HG02763 (cell line): Measurements from ENCODE around the gene SRP14.
A peak's percentile ranks its signal among the peaks of the same experiment; 100 is the strongest.
"Not testable (repeated sequence)": the region's sequence is repeated elsewhere in the genome, so short reads cannot be mapped to it uniquely, and the experiment has no call there.

Experiments used
- ATAC-seq: cut with Tn5 transposase; IDR thresholded peaks from one replicate; pipeline ENCODE4 v1.9.1; 2021; ENCODE audit warnings: mild to moderate bottlenecking, moderate library complexity; ENCODE audit not compliant: unreplicated experiment

The SRP14 gene, protein sequence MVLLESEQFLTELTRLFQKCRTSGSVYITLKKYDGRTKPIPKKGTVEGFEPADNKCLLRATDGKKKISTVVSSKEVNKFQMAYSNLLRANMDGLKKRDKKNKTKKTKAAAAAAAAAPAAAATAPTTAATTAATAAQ

DNA sequence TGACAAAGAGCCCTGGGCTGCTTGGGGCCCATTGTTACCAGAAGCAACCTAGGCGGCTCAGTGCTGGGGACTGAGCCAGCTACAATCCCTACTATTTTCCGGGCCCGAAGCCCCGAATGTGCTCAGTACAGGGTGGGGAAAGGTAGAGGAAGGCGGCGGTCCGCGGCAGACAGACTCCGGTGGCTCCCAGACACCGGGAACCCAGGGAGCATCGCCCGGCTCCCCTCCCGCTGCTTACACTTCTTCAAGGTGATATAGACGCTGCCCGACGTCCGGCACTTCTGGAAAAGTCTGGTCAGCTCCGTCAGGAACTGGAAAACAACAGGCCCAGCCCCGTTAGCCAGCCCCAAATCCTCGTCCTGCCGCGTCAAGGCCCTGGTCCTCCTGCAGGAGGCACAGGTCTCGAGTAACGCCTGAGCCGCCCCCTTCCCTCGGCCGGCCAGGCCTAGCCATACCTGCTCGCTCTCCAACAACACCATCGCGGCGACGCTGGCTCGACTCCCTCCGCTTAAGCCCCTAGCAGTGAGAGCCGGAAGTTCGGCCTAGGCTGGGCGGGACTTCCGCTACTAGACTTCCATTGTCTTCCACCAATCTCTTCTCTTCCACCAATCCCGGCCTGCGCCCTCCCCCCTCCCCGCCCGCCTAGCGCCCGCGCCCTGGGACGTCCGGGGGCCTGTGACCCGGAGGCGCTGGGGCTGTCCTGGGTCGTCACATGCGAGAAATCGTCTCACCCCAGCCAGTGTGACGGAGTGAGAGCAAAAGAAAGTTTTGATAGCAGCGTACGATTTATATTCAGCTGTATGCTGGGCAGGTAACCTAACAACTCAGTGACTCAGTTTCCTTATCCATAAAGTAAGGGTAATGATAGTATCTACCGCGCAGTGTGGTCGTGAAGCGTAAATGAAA, at the start of gene SRP14:
TSS of gene SRP14 (minus strand) at position 544 of the 906 bp plus-strand sequence. CDS start at position 479, 65 bp downstream.
- peak; percentile 90 for ATAC-seq

DNA sequence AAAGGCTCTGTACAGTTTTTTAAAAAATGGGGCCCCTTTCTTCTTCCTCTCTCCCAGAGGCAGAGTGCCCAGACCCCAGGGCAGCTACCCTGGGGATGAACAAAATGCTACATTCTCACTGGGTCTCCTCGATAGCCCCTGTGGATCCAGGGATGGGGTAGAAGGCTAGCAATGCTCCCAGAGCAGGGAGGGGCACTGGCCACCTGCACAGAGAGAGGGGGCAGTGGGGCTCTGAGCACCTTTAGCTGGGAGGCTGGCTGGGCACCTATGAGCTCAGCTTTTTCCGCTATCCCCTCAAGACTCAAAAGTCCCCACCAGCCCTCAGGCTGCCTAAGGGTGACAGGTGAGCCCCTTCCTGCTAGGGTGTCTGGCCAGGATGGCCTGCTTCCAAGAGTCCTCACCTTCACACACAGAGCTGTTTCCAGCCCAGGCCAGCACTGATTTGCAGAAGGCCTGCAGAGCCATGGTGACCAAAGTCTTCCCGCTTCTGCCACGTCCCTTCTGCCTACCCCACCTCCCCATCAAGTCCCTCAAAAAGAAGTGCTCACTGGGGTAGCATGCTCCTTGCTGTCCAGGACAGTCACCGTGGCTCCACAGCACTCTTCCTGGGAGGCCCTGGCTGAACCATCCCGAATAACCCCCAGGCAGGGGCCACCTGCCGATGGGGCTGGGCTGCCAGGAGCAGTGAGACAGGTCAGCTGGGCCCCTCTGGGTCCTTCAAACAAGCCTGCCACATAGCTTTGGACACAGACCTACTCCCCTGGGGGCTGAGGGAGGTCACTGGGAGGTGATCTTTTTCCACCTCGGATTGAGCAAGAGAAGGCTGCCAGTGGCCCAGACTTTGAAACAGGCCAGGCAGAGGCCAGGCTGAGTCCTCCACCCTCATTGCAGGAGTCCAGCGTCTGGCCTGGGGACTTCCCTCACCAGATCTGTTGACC, 49.3 kb upstream of the SRP14 start:
- ATAC-seq, result no peak

DNA sequence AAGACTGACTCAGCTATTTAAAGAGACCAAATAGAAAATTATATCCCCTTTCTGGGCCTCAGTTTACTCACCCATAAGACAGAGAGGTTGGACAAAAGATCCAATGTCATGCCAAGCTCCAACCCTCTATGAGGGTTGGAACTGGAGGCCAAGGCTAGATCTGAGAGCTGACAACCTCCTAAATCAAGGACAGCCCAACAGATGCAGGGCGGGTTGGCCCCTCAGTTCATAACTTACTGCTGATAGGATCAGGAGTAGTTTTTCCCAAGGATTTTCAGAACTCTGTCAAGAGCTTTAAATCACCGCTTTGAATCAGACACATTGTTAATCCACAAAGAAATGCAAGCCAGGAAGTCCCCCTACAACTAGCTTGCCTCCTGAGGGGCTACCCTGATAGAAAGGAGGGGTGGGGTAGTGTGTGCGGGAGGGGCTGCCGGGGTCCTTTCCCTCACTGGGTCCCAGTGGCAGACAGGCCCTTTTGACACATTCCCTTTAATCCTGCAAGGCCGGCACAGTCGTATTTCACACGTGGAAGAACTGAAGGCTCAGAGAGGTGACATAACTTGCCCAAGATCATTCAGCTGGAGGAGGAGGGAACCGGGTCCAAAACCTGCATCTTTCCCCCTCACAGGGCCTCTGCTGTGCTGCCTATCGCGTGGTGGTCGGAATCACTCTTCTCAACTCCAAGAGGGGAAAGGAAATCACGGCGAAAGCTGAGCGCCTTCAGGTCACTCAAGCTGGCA, 48.3 kb upstream of the SRP14 start:
- ATAC-seq, result no peak

DNA sequence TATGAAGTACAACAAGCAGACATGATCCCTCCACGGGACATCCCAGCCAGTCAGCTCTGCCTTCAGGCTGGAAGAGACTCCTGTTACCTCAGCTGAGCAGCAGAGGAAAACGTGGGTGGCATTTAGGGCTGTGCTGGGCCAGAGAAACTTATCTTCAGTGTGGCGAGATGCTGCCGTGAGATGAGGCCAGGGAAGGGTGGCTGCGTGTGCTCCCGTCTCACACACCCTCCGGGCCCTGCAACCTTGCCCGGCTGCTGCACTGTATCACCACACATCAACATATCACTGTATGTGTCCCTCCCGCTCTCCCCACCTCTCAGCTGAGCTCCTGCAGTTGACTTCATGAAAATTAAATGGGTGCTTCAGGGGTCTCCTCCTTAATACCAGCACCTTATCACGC, 46.3 kb upstream of the SRP14 start:
- no peak for ATAC-seq

DNA sequence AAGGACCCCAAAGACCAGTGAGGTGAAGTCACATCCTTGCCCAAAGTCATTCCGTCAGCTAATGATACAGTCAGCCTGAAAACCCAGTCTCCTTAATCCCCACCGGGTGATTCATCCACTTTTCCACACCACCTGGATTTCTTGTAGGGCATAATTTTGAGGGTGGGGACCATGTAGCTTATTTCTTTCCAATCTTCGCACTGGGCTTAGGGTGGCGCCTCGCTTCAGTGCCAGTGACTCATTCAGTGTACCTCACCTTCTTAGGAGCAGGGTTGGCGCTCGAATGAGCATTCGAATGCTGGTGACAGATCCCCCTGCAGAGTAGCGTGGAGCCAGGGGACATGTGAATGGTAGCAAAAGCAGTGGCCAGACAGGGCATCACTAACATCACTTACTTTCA, 45.7 kb upstream of the SRP14 start:
- no peak for ATAC-seq

DNA sequence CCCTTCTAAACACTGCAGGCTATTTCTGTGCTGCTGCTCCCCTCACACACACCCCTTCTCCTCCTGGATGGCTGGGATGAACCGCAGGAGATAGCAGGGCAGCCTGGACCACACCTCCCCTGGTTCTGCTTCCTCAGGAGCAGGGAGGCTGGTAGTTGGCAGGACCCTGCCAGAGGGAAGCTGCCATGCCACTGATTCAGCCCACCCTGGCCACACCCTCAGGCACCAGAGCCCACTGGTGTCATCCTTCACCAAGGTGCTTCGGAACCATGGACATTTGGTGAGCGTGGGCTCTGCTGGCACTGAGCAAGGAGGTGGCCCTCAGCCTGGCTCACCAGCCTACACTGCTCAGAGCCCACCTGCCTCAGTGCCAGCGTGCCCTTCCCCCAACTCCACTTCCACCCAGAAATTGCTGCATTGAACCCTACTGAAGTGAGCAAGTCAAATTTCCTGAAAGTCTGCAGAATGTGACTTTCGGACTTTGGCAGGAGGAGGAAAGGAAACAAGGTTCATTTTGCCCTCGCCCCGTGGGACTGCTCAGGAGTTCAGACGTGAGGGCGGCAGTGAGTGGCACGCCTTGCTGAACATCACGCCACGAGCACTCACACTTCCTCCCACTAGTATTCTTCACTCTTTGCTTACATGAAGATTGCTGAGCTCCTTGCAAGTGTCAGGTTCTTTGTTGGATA, 43.4 kb upstream of the SRP14 start:
- ATAC-seq, result no peak

DNA sequence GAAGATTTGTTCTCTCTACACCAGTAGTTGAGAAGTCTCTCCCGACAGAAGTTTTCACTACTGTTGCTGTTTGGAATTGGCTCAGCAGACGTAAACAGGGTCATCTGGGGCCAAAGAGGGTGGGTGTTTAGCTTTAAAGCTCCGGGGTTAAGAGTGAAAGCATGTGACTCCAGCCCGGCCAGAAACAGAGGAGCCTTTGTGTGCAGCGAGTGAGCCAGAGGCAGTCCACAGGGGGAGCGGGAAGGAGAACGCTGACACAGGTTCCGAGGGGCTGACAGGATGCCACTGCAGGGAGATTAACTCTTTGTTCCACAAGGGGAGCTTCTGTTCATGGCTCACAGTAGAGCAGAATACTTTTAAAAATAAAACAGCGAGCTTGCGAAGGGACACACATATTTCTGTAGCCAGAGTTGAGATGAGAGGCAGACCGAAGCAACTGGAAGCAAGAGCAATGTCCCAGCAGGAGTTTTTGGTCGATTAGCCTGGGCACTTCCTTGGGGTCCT, 42.8 kb upstream of the SRP14 start:
- ATAC-seq, result no peak

DNA sequence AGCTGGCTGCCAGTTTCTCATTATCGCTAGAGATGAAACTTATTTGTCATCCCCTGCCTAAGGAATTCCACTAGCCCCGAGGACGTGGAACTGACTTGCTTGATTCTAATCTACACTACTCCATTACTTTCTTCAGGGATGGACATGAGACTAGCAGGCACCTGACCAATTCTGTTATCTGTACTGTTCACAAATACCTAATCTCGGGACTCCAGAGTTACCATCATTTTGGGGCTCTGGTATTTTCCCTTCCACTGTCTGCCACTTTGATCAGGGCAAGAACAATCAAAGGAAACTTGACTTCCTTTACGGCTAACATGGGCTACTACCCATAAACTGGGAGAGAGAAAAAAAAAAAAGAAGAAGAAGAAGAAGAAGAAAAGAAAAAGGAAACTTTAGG, 41.9 kb upstream of the SRP14 start:
- ATAC-seq, result no peak

DNA sequence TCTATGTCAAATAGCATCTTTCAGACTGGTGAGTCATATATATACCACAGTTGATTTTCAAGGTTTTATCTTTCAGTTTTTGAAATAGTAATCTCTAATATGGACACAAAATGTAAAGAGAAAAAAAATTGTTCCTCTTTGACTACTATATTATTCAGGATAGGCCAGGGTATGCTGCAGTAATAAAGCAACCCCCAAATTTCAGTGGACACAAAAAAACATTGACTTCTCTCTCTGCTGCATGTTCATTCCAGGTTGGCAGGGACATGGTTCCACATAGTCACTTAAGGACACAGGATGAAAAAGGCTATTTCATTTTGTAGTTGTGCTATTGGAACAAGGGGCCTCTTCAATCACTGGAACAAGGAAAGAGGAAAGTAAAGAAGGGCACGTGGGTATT, 41.1 kb upstream of the SRP14 start:
- no peak for ATAC-seq

DNA sequence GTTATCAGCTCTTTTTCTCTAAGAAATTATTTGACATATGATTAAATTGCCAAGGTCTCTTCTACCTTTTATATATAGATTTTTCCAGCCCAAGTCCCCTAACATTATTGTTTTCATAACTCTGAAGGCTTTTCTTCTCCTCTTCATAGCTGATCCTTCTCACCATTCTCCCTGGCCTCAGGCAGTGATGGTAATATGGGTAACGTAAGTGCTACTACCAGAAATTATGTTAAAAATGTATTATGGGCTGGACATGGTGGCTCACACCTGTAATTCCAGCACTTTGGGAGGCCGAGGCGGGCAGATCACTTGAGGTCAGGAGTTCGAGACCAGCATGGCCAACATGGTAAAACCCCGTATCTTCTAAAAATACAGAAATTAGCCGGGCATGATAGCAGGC, 40.5 kb upstream of the SRP14 start:
- no peak for ATAC-seq

DNA sequence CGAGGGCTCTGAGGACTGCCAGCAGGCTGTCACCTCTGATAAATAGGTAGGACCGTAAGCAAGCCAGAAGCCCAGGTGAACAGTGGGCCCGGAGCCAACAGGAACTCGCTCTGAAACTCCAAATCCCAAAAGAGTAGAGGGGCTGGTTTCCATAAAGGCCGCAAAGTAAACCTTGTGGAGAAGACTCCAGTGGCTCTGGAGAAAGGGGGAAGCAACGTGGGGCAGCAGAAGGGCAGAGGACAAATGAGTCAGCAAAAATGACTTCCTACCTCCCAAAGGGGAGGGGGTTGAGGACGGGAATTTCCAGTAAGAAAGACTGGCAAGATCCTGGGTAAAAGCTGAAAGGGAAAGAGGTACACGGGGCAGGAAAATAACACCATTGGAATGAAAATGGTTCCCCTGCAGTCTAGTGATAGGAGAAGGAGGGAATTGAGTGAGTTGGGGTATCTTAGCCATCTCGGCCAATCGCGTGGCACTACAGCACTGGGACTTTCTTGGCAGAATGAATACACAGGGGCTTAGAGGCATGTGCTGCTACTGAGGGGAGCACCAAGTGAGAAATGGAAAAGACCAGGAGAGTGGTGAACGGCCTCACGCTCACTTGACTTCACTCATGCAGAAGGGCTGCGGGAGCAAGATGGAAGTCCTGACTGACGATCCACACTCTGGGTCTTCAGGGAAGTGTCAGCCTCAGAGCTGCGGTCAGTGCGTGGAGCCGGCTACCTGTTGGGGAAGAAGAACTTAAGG, 36.5 kb upstream of the SRP14 start:
- ATAC-seq, result no peak

DNA sequence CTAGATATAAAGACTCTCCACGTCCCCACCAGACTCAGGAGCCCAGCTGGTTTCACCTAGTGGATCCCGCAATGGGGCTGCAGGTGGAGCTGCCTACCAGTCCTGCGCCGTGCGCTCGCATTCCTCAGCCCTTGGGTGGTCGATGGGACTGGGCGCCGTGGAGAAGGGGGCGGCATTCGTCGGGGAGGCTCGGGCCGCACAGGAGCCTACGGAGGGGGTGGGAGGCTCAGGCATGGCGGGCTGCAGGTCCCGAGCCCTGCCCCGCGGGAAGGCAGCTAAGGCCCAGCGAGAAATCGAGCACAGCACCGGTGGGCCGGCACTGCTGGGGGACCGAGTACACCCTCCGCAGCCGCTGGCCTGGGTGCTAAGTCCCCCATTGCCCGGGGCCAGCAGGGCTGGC, 35.7 kb upstream of the SRP14 start:
- not testable (repeated sequence) for ATAC-seq

DNA sequence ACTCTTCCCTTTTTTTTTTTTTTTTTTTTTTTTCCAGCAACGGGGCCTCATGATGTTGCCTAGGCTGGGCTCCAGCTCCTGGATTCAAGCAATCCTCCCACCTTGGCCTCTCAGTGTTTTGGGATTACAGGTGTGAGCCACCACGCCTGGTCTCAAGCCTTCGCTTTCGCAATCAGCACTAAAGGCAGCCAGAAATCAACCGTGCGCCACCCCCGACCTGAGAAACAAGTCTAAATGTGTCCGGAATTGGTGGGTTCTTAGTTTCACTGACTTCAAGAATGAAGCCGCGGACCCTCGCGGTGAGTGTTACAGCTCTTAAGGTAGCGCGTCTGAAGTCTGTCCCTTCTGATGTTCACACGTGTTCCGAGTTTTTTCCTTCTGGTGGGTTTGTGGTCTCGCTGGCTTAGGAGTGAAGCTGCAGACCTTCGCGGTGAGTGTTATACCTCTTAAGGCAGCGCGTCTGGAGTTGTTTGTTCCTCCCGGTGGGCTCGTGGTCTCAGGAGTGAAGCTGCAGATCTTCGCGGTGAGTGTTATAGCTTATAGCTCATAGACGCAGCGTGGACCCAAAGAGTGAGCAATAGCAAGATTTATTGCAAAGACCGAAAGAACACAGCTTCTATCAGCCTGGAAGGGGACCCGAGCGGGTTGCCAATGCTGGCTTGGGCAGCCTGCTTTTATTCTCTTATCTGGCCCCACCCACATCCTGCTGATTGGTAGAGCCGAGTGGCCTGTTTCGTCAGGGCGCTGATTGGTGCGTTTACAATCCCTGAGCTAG, 34.9 kb upstream of the SRP14 start:
- not testable (repeated sequence) for ATAC-seq

DNA sequence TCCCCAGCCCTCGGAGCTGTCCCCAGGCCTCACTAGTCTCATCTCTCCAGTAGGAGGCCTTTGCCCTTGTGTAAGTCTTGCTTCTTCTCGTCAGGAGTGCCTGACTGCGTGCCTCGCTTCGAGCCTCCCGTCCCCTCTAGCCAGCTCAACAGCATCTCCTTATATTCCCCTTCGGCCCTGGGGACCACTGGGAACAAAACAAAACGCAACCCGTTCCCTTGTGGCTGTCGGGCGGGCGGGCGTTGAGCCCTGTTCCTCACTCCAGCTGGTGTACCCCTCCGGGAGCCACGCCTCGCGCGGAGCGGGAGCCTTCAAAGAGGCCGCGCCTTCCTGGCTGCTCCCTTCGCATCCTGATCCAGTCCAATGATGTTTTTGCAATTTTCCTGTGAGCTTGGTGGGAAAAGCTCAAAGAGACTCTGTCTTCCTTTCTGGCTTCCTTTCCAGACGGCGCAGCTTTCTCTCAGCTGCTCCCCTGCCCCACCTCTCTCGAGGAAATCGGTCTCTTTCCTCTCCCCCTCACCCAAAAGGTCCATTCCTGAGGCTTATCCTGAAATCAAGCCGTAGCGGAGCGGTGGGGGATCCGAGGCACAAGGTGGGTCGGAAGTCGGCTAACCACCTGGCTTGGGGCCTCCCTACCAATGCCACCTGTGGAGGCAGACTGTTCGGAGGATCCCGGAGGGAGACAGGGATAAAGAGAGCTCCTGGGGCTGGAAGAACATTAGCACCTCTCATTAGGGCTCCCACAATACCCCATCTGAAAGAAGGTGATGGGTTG, 33.4 kb upstream of the SRP14 start:
- no peak for ATAC-seq

DNA sequence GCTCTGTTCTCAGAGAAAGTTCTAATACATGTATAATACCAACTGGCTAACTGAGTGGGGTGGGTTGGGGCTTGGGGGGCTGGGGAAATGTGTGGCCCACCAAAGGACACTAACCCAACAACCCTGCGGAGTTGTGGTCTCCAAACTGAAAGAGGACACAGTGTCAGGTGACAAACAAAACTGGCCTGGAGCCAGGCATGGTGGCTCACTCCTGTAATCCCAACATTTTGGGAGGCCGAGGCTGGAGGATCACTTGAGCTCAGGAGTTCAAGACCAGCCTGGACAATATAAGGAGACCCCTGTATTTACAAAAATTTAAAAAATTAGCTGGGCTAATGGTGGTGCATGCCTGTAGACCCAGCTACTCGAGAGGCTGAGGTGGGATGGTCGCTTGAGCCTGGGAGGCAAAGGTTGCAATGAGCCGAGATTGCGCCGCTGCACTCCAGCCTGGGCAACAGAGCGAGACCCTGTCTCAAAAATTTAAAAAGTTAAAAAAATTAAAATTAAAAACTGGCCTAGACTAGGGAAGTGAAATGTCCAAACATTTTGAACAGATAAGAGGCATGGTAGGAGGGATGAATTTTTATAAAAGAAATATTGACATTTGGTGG, 31.7 kb upstream of the SRP14 start:
- no peak for ATAC-seq

DNA sequence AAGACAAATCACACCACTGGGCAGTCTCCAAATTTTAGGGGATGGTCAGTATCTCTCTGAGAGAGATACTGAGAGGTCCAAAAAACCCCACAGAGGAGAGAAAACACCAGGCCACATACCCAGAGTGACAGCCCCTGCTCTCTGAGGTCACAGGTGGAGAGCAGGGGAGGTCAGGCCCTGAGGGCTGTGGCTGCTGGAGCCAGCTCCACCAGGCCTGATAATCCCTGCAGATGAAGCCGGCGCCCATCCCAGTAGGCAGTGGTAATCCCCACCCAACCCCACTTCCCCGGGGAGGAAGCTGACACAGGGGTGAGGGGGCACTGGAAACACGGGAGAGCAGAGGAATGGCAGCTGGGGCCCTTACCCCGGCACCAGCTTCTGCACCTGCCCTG, 31.2 kb upstream of the SRP14 start:
- ATAC-seq, result peak; percentile 20
